Lower leg skin (tissue), 4 donors: ENCODE measurements around the gene MBD3L2B. TPM values are rescaled to one million over a fixed set of nuclear protein-coding genes. Genes with fewer than 3 reads are reported as not detected.

Experiments used
- DNase-seq, 2 donors: peaks; one replicate each; pipeline ENCODE4 v3.0.0-alpha.2; 2019; ENCODE audit warnings: low spot score in 2 of 2
- H3K4me3 ChIP-seq: fragments of 200-600 bp; sonication (generic); 2 replicates; pipeline ENCODE4 v1.5.1; 2017; ENCODE audit warnings: mild to moderate bottlenecking, low read depth; ENCODE audit not compliant: poor library complexity, severe bottlenecking
- CTCF ChIP-seq, 3 donors: fragments of 450-650 bp; IDR thresholded peaks; one replicate each; pipeline ENCODE4 v1.5.1; 2016; ENCODE audit warnings: antibody characterized with exemption in 3 of 3, mild to moderate bottlenecking in 3 of 3, moderate library complexity in 2 of 3
- POLR2A ChIP-seq, 2 donors: fragments of 450-650 bp; IDR thresholded peaks; one replicate each; pipeline ENCODE4 v1.6.1; 2016 to 2017; ENCODE audit warnings: antibody characterized with exemption in 2 of 2, mild to moderate bottlenecking in 1 of 2, moderate library complexity in 1 of 2
- WGBS, 2 donors: methylation state at CpG; one replicate each; pipeline ENCODE4 v1.1.5; 2018; 5-methylcytosine and 5-hydroxymethylcytosine counted together
- intact Hi-C: fragments of 100-400 bp; cut with DNase I; formaldehyde crosslinking; loops from one replicate; pipeline ENCODE4 v1.15.0; 2023; ENCODE audit warnings: low total_unique reads
- total RNA-seq, 4 donors: library from RNA; depleted of rRNA; stranded (reverse); fragments of >200 nt; gene quantifications; one replicate each; pipeline ENCODE4 v1.1.0, GENCODE V29; 2016

The MBD3L2B gene
- total RNA-seq, 4 donors from 2014 or later = not detected

- no peak overlapping the region for H3K4me3 ChIP-seq
- WGBS, 2 donors = 76% methylated on average over 3 of the region's 3 CpGs
- TF ChIP-seq POLR2A (IDR thresholded peaks at IDR 0.05) = no peak
- no peak for TF ChIP-seq CTCF (IDR thresholded peaks at IDR 0.05)
- intact Hi-C loops = no loop called here
- no peak for DNase-seq
Measured at GRCh38 chr19:6979399-6979798, 41.8 kb downstream of the MBD3L2B start.

- TF ChIP-seq CTCF (IDR thresholded peaks at IDR 0.05) (no peak), POLR2A (IDR thresholded peaks at IDR 0.05) (no peak)
- no peak for DNase-seq
- intact Hi-C loops = no loop called here
- 88 to 93% methylated on average over 5 of the region's 5 CpGs for WGBS, 2 donors
- H3K4me3 ChIP-seq = no peak overlapping the region
Measured at GRCh38 chr19:6976197-6976596, 45.0 kb downstream of the MBD3L2B start.

- H3K4me3 ChIP-seq = no peak overlapping the region
- intact Hi-C loops = no loop called here
- no peak for TF ChIP-seq CTCF (IDR thresholded peaks at IDR 0.05)
- no peak for DNase-seq
- 92 to 93% methylated on average over 1 of the region's 1 CpG for WGBS, 2 donors
Measured at GRCh38 chr19:6971366-6971765, 49.9 kb downstream of the MBD3L2B start.

GRCh38 chr19:6970443-6970842 lies 50.8 kb downstream of the MBD3L2B start:
- intact Hi-C loops = no loop called here
- no peak for DNase-seq
- 85 to 86% methylated on average over 5 of the region's 5 CpGs for WGBS, 2 donors
- H3K4me3 ChIP-seq = no peak overlapping the region
- TF ChIP-seq CTCF (IDR thresholded peaks at IDR 0.05) = no peak
- TF ChIP-seq POLR2A (IDR thresholded peaks at IDR 0.05) = no peak

GRCh38 chr19:6970021-6970420 lies 51.2 kb downstream of the MBD3L2B start:
- 52 to 62% methylated on average over 2 of the region's 2 CpGs for WGBS, 2 donors
- TF ChIP-seq CTCF (IDR thresholded peaks at IDR 0.05) = no peak
- no peak for TF ChIP-seq POLR2A (IDR thresholded peaks at IDR 0.05)
- intact Hi-C loops = no loop called here
- DNase-seq = no peak
- no peak overlapping the region for H3K4me3 ChIP-seq

GRCh38 chr19:6969490-6969889 lies 51.7 kb downstream of the MBD3L2B start:
- no peak overlapping the region for H3K4me3 ChIP-seq
- TF ChIP-seq POLR2A (IDR thresholded peaks at IDR 0.05) = no peak
- WGBS, 2 donors = 75 to 80% methylated on average over 2 of the region's 2 CpGs
- intact Hi-C loops = no loop called here
- DNase-seq = no peak

Other genes with a start within 250 kb of the MBD3L2B start
- 1 to 10 TPM; 1.0 to 2.0 (median 1.4) TPM for gene VAV1, start 248.7 kb downstream of the MBD3L2B start, total RNA-seq
- under 1 TPM in 1 of 4 donors, not detected in 3; 0.25 TPM for gene ADGRE1, start 133.9 kb downstream of the MBD3L2B start, total RNA-seq
- not detected for gene MBD3L5, start 9.1 kb upstream of the MBD3L2B start, total RNA-seq
- gene MBD3L4, start 18.7 kb upstream of the MBD3L2B start, total RNA-seq = not detected
- gene MBD3L2, start 27.9 kb upstream of the MBD3L2B start, total RNA-seq = not detected
- not detected for gene MBD3L3, start 37.2 kb upstream of the MBD3L2B start, total RNA-seq
- gene ZNF557, start 48.3 kb upstream of the MBD3L2B start, total RNA-seq = 10 to 100 TPM in 1 of 4 donors, 1 to 10 TPM in 3; 7.0 to 11.3 (median 9.4) TPM